Breast epithelium (tissue), 4 donors: ENCODE data around the gene CAMTA1. TPM values are rescaled to one million over a fixed set of nuclear protein-coding genes. Genes with fewer than 3 reads are reported as not detected.

Source experiments
- DNase-seq, 2 donors: peaks; one replicate each; pipeline ENCODE4 v3.0.0-alpha.2; 2019; ENCODE audit warnings: low spot score in 2 of 2
- H3K27ac ChIP-seq, 2 donors: fragments of 200-600 bp; sonication (generic) in 1 of 2; one replicate each; pipeline ENCODE4 v1.5.1; 2016 to 2019; ENCODE audit warnings: mild to moderate bottlenecking in 1 of 2
- H3K27me3 ChIP-seq, 2 donors: fragments of 200-600 bp; sonication (generic) in 1 of 2; one replicate each; pipeline versions ENCODE4 v1.5.1 to v1.6.0; 2017 to 2019; ENCODE audit warnings: control low read depth in 1 of 2, mild to moderate bottlenecking in 1 of 2
- H3K36me3 ChIP-seq: fragments of 200-600 bp; one replicate; pipeline ENCODE4 v1.5.1; 2019
- H3K4me1 ChIP-seq, 2 donors: fragments of 200-600 bp; sonication (generic); one replicate each; pipeline ENCODE4 v1.5.1; 2016 to 2019; ENCODE audit warnings: control low read depth in 1 of 2
- H3K4me3 ChIP-seq, 3 donors: fragments of 200-600 bp; sonication (generic); 1 replicate in 2 of 3; 2 replicates in 1 of 3; pipeline ENCODE4 v1.5.1; 2016 to 2019; ENCODE audit warnings: mild to moderate bottlenecking in 3 of 3, moderate library complexity in 2 of 3
- H3K9me3 ChIP-seq, 2 donors: fragments of 200-600 bp; sonication (generic) in 1 of 2; one replicate each; pipeline ENCODE4 v1.5.1; 2016 to 2019; ENCODE audit warnings: control low read depth in 1 of 2
- CTCF ChIP-seq, 3 donors: fragments of 450-650 bp; IDR thresholded peaks; one replicate each; pipeline ENCODE4 v1.5.1; 2016 to 2017; ENCODE audit warnings: antibody characterized with exemption in 3 of 3, mild to moderate bottlenecking in 3 of 3, moderate library complexity in 3 of 3
- POLR2A ChIP-seq: fragments of 450-650 bp; IDR thresholded peaks from one replicate; pipeline ENCODE4 v1.6.1; 2016; ENCODE audit warnings: antibody characterized with exemption, mild to moderate bottlenecking, moderate library complexity
- POLR2AphosphoS5 ChIP-seq, 3 donors: sonication (generic); formaldehyde crosslinking; IDR thresholded peaks; one replicate each; pipeline ENCODE4 v1.6.1; 2017; ENCODE audit warnings: antibody characterized with exemption in 3 of 3
- intact Hi-C: fragments of 100-400 bp; cut with DNase I; formaldehyde crosslinking; loops from one replicate; pipeline ENCODE4 v1.15.1; 2023; ENCODE audit warnings: low total_unique reads
- total RNA-seq, 3 donors: library from RNA; depleted of rRNA; stranded (reverse); fragments of >200 nt; gene quantifications; one replicate each; pipeline ENCODE4 v1.1.0, GENCODE V29; 2016

The CAMTA1 gene
- total RNA-seq, 3 donors from 2014 or later, result 53.4 to 84.0 (median 61.9) TPM

DNA sequence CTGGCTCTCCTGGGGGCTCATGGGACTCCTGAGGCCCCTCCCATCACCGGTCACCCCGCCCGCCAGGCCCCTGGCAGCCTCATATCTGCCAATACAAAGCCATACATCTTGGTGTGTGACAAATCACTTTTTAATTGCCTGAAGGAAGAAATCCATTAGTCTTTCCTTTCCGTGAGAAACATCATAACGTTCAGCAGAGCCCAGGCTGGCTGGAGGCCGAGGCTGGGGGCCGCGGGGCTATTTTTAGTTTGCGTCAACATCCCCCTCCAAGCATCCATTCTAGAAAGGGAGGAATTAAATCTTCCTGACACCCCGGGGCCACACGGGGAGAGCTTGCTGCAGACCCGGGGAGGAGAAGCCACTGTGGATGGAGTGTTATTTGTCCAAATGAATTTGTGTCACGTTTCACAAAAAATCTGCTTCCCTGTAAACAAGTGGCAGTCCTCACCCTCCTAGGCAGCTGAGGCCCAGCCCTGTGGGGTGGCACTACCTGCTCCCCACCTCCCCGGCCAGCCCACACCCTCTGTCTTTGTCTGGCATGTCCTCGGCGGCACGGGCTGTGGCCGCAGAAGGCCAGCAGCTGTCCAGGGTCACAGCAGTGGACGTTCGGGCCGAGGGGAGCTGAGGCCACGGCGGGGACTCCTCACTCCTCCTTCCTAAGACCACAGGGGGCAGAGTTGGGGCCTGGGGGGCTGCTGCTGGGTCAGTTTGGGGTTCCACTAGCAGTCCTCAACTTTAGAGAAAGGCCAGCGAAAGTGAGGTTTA, 749.0 kb downstream of the CAMTA1 start:
- intact Hi-C loops, result no loop called here
- TF ChIP-seq POLR2A (no peak), CTCF (IDR thresholded peaks at IDR 0.05) (no peak), POLR2AphosphoS5 (IDR thresholded peaks at IDR 0.05) (no peak)

GRCh38 chr1:7535016-7535415, 749.8 kb downstream of the CAMTA1 start:
- no peaks in the 10 kb centered on the region for H3K36me3 ChIP-seq
- H3K9me3 ChIP-seq, result no peaks in the 10 kb centered on the region
- H3K4me1 ChIP-seq, result no peaks in the 10 kb centered on the region
- H3K4me3 ChIP-seq, result no peak overlapping the region
- intact Hi-C loops, result no loop called here
- no peak overlapping the region for H3K27ac ChIP-seq
- TF ChIP-seq POLR2A (no peak), POLR2AphosphoS5 (IDR thresholded peaks at IDR 0.05) (no peak), CTCF (IDR thresholded peaks at IDR 0.05) (no peak)
- H3K27me3 ChIP-seq, result no peaks in the 10 kb centered on the region
- DNase-seq, result no peak

More for the DNA sequence above, 749.0 kb downstream of the CAMTA1 start:
- Histone ChIP-seq H3K36me3 (no peaks in the 10 kb centered on the region), H3K4me3 (no peak overlapping the region), H3K27ac (no peak overlapping the region), H3K9me3 (no peaks in the 10 kb centered on the region), H3K27me3 (no peaks in the 10 kb centered on the region), H3K4me1 (no peaks in the 10 kb centered on the region)
- DNase-seq, result no peak

DNA sequence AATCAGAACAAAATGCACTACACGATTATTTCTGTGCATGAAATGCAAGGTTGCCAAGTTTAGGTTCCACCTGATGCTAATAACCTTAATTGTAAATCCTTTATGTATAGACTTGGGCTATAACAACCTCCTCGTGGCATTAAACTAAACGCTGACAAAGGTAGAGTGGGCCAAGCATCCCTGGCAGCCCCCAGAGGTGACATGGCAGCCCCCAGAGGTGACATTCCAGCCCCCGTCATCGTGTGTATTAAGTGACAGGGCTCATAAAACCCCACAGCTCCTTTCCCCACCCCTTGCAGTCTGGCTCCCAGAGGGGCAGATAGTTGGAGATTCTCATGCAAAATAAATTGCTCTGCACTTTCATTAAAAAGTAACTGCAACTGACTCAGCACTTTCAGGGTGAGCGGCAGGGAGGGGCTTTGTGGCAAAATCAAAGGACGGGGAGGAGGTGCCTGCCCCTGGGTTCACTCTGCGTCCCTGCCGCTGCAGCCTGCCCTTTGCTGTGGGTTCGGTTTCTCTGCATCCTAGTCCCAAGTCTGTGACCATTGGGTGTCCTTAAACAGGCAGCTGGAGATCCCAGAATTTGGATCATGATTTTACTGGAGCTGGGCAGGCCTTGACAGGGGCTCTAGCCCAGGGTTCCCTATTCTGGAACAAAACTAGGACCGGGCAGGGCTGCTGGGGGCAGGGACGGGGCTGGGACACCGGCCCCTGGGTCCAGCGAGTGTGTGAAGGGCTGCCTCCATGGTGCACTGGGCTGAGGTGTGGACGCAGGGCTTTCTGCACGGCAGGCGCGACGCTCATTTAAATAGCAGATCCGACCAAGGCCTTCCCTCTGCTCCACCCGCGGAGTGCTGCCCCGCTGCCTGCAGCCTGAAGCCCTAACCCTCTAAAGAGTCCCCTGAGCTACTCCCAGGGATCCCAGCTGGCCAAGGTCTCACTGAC, 751.0 kb downstream of the CAMTA1 start:
- no peaks in the 10 kb centered on the region for H3K4me1 ChIP-seq
- TF ChIP-seq POLR2A (no peak), POLR2AphosphoS5 (IDR thresholded peaks at IDR 0.05) (no peak), CTCF (IDR thresholded peaks at IDR 0.05) (no peak)
- H3K27me3 ChIP-seq, result no peaks in the 10 kb centered on the region
- DNase-seq, result no peak
- H3K4me3 ChIP-seq, result no peak overlapping the region
- no peaks in the 10 kb centered on the region for H3K36me3 ChIP-seq
- no peaks in the 10 kb centered on the region for H3K9me3 ChIP-seq
- intact Hi-C loops, result no loop called here
- no peak overlapping the region for H3K27ac ChIP-seq

GRCh38 chr1:7536891-7537591, 751.8 kb downstream of the CAMTA1 start:
- DNase-seq, result no peak
- H3K36me3 ChIP-seq, result no peaks in the 10 kb centered on the region
- TF ChIP-seq POLR2AphosphoS5 (IDR thresholded peaks at IDR 0.05) (no peak), CTCF (IDR thresholded peaks at IDR 0.05) (no peak), POLR2A (no peak)
- intact Hi-C loops, result no loop called here
- no peaks in the 10 kb centered on the region for H3K4me1 ChIP-seq
- no peaks in the 10 kb centered on the region for H3K9me3 ChIP-seq
- no peaks in the 10 kb centered on the region for H3K27me3 ChIP-seq
- H3K4me3 ChIP-seq, result no peak overlapping the region
- H3K27ac ChIP-seq, result no peak overlapping the region
